Measurements from ENCODE around the gene HEATR1. TPM values are rescaled to one million over a fixed set of nuclear protein-coding genes. Genes with fewer than 3 reads are reported as not detected.

The HEATR1 gene
- total and polyA plus RNA-seq, 9 donors, result 13.3 to 23.1 (median 19.0) TPM

DNA sequence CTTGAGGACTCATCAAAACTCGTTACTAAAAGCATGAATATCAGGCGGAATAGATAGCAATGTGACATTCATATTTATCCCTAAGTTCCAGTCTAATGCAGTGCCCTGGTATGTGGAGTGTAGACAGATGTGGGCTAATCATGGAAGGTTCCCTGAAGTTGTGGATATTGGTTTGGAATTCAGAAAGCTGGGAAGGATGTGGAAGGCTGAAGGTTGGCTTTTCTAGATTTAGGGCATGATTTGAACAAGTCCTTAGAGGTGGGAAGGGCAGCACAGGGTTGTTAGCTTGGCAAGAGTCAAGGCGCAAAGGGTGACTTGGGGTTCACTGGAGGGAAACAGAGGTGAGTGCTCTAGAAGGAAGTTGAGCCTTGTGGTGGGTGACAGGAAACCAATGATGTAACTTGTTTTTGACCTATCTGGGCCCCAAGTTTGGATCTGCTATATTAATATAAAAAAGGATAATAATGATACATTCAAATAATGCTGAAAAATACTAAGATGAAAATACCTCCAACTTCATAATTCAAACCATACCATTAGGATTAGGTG is 58.6 kb downstream of the HEATR1 start:
- no peak for DNase-seq
- no peak overlapping the region for H3K27ac ChIP-seq (ENCODE audit: low read length)
- H3K4me3 ChIP-seq (ENCODE audit: low read length), result no peak overlapping the region
- WGBS (ENCODE audit: insufficient coverage), result 0% methylated on average over 1 of the region's 3 CpGs
- no peaks in the 10 kb centered on the region for H3K4me1 ChIP-seq (ENCODE audit: control insufficient read depth, insufficient read depth, low read length)
- no peaks in the 10 kb centered on the region for H3K27me3 ChIP-seq (ENCODE audit: control insufficient read depth, insufficient read depth, low read length)
- H3K9me3 ChIP-seq (replicated peaks; ENCODE audit: control insufficient read depth, low read depth, low read length), result no peaks in the 10 kb centered on the region
- peaks cover 77% of the 10 kb centered on the region for H3K36me3 ChIP-seq (ENCODE audit: control insufficient read depth, insufficient read depth, low read length)

DNA sequence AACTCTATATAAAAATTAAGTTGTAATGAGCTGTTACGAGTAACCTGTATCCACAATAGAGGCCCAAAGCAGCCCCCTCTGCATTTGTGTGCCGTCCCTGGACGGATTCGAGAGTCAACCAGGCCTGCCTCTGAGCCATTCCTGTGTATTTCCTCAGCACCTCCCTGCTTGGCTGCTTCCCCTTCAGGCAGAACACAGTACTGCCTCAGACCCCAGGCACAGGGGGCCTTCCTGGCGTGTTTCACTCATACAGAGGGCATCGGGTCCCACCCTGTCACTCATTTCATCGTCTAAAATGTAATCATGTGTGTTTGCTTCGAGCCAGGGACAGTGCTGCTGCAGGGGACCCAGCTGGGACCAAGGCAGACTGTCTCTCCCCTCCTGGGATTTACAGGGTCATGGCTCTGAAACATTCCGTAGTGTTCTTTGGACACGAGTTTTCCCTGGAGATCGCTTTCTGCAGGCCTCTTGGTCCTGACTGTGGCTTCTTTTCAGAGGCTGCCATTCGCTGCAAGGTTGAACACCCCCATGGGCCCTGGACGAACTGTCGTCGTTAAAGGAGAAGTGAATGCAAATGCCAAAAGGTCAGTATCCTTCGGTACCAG is 61.1 kb downstream of the HEATR1 start:
- no peak overlapping the region for H3K27ac ChIP-seq (ENCODE audit: low read length)
- no peak overlapping the region for H3K4me3 ChIP-seq (ENCODE audit: low read length)
- H3K36me3 ChIP-seq (ENCODE audit: control insufficient read depth, insufficient read depth, low read length), result peaks cover 83% of the 10 kb centered on the region
- no peaks in the 10 kb centered on the region for H3K9me3 ChIP-seq (replicated peaks; ENCODE audit: control insufficient read depth, low read depth, low read length)
- H3K4me1 ChIP-seq (ENCODE audit: control insufficient read depth, insufficient read depth, low read length), result no peaks in the 10 kb centered on the region
- 69% methylated on average over 16 of the region's 16 CpGs for WGBS (ENCODE audit: insufficient coverage)
- DNase-seq, result peak; percentile 5
- H3K27me3 ChIP-seq (ENCODE audit: control insufficient read depth, insufficient read depth, low read length), result no peaks in the 10 kb centered on the region

DNA sequence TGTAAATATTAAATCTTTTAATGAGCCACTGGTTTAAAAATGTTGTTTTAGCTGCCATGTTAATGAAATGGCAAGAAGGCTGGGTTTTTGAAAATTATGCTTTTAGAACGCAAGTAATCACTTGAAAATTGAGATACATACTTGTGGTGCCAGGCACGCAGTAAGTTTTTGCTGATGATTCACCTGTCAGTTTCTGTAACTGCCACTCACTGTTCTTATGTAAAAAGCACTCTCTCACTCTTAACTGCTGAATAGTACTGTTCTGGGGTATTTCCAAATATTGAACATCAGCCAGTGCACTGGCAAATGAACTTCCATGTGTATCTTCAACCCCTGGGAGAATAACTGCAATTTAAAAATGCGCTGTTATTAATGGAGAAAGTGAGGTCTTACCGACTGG is 62.6 kb downstream of the HEATR1 start:
- no peaks in the 10 kb centered on the region for H3K9me3 ChIP-seq (replicated peaks; ENCODE audit: control insufficient read depth, low read depth, low read length)
- no peaks in the 10 kb centered on the region for H3K4me1 ChIP-seq (ENCODE audit: control insufficient read depth, insufficient read depth, low read length)
- no peak for DNase-seq
- no peaks in the 10 kb centered on the region for H3K27me3 ChIP-seq (ENCODE audit: control insufficient read depth, insufficient read depth, low read length)
- peaks cover 75% of the 10 kb centered on the region for H3K36me3 ChIP-seq (ENCODE audit: control insufficient read depth, insufficient read depth, low read length)
- H3K27ac ChIP-seq (ENCODE audit: low read length), result no peak overlapping the region
- H3K4me3 ChIP-seq (ENCODE audit: low read length), result no peak overlapping the region
- no CpG with 5 or more reads among the region's 4 CpGs for WGBS (ENCODE audit: insufficient coverage)

DNA sequence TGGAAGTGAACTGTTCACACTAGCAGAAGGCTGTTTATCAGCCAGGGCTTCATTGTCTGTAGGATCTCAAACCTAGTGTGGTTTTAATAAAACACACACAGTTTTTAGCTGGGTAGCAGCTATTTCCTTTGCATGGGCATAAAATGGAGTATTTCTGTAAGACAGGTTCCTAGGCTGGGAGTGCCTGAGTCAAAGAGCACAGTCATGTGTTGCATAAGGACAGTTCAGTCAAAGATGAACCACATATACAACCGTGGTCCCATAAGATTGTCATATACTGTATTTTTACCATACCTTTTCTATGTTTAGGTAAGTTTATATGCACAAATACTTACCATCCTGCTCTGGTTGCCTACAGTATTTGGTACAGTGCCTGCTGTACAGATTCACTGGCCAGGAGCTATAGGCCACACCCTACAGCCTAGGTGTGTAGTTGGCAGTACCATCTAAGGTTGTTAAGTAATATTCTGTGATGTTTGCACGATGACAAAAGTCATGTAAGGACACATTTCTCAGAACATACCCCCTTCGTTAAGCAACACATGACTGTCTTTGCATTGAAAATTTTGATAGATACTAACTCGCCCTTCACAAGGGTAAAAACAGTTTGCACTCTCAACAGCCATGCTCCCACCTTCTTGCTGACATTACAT is 63.4 kb downstream of the HEATR1 start:
- H3K27ac ChIP-seq (ENCODE audit: low read length), result no peak overlapping the region
- no peaks in the 10 kb centered on the region for H3K27me3 ChIP-seq (ENCODE audit: control insufficient read depth, insufficient read depth, low read length)
- H3K9me3 ChIP-seq (replicated peaks; ENCODE audit: control insufficient read depth, low read depth, low read length), result no peaks in the 10 kb centered on the region
- H3K4me3 ChIP-seq (ENCODE audit: low read length), result no peak overlapping the region
- H3K4me1 ChIP-seq (ENCODE audit: control insufficient read depth, insufficient read depth, low read length), result no peaks in the 10 kb centered on the region
- no peak for DNase-seq
- WGBS (ENCODE audit: insufficient coverage), result 80% methylated on average over 1 of the region's 4 CpGs
- H3K36me3 ChIP-seq (ENCODE audit: control insufficient read depth, insufficient read depth, low read length), result peaks cover 73% of the 10 kb centered on the region

DNA sequence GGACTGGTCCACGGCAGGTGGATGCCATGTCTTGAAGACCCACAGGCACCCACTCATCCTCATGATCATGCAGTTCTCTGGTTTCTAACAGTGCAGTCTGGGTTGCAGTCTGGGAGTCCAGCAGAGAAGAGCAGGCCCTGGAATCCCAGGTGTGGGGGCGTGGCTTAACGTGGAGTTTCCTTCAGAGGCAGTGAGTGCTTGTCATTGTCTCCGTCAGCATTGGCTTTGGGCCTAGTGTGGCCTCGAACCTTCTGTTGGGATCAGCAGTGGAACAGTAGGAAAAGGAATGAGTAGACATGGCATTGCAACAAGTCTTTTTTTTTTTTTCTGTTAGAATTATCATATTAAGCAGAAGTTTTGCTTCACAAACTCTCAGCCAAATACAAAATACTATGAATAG is 67.8 kb downstream of the HEATR1 start:
- no peak overlapping the region for H3K27ac ChIP-seq (ENCODE audit: low read length)
- DNase-seq, result no peak
- H3K4me3 ChIP-seq (ENCODE audit: low read length), result no peak overlapping the region
- no peaks in the 10 kb centered on the region for H3K4me1 ChIP-seq (ENCODE audit: control insufficient read depth, insufficient read depth, low read length)
- H3K27me3 ChIP-seq (ENCODE audit: control insufficient read depth, insufficient read depth, low read length), result no peaks in the 10 kb centered on the region
- peaks cover 42% of the 10 kb centered on the region for H3K36me3 ChIP-seq (ENCODE audit: control insufficient read depth, insufficient read depth, low read length)
- no peaks in the 10 kb centered on the region for H3K9me3 ChIP-seq (replicated peaks; ENCODE audit: control insufficient read depth, low read depth, low read length)
- 90% methylated on average over 5 of the region's 5 CpGs for WGBS (ENCODE audit: insufficient coverage)

DNA sequence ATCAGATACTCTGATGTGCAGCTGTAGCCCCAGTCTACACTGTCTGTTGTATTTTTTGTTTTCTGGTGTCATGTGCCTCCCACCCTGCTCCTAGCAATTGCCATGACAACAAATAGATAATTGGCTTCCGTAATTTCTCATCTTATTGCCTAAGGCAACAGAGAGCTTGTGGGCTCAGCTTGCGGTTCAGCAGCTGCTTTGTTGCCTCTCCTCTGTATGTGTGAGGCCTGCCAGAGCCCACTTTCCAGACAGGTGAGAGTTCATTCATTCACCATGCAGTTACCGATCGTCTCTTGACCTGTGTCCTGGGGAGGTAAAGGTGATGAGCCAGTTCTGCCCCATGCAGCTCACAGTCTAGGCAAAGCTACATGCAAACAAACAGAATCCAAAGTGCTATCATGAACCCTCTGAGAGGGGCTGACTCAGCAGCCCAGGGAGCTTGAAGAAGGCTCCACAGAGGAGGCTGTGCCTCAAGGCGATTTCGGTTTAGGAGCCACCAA is 68.6 kb downstream of the HEATR1 start:
- Histone ChIP-seq H3K9me3 (replicated peaks; ENCODE audit: control insufficient read depth, low read depth, low read length) (no peaks in the 10 kb centered on the region), H3K4me3 (ENCODE audit: low read length) (no peak overlapping the region), H3K36me3 (ENCODE audit: control insufficient read depth, insufficient read depth, low read length) (peaks cover 38% of the 10 kb centered on the region), H3K27me3 (ENCODE audit: control insufficient read depth, insufficient read depth, low read length) (no peaks in the 10 kb centered on the region), H3K27ac (ENCODE audit: low read length) (no peak overlapping the region), H3K4me1 (ENCODE audit: control insufficient read depth, insufficient read depth, low read length) (no peaks in the 10 kb centered on the region)
- WGBS (ENCODE audit: insufficient coverage), result 90% methylated on average over 4 of the region's 6 CpGs
- DNase-seq, result no peak

DNA sequence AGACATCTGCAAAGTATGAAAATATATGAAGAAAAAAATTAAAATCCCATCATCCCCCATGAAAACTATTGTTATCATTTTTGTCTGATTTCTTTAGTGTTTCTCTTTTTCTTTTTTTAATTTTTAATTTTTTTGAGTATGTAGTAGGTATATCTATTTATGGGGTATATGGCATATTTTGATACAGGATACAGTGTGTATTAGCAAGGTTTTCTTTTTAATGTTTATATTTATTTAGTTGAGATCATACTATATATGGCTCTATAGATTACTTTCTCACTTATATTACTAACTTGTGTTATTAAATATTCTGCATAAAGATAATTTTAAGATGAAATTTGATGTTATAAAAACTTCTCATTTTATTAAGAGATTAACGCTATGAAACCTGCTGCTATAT is 69.1 kb downstream of the HEATR1 start:
- DNase-seq, result no peak
- Histone ChIP-seq H3K4me1 (ENCODE audit: control insufficient read depth, insufficient read depth, low read length) (no peaks in the 10 kb centered on the region), H3K4me3 (ENCODE audit: low read length) (no peak overlapping the region), H3K9me3 (replicated peaks; ENCODE audit: control insufficient read depth, low read depth, low read length) (no peaks in the 10 kb centered on the region), H3K27me3 (ENCODE audit: control insufficient read depth, insufficient read depth, low read length) (no peaks in the 10 kb centered on the region), H3K27ac (ENCODE audit: low read length) (no peak overlapping the region), H3K36me3 (ENCODE audit: control insufficient read depth, insufficient read depth, low read length) (peaks cover 34% of the 10 kb centered on the region)
- no CpG with 5 or more reads among the region's 1 CpG for WGBS (ENCODE audit: insufficient coverage)

DNA sequence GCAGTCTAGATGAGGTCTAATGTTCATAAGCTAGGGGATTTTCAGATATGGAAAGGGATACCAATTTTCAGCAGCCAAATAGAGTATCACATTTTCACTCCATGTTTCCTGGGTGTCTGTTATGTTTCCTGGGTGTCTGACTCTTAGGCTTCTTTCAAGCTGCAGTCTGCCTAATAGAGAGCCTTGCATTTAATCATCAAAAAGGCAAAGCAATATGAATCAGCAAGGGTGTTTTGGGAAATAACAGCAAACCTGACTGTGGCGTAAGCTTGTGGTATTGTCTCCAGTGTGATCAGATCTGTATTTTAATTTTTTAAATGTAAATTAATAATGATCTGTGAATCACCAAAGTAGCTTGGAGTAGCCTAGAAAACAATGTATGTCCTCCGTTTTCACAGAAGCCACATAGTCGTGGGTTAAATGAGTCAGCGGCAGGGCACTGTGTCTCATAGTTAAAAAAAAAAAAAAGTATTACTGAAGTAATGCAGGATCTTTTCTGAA is 70.1 kb downstream of the HEATR1 start:
- no peak overlapping the region for H3K27ac ChIP-seq (ENCODE audit: low read length)
- H3K27me3 ChIP-seq (ENCODE audit: control insufficient read depth, insufficient read depth, low read length), result no peaks in the 10 kb centered on the region
- WGBS (ENCODE audit: insufficient coverage), result 95% methylated on average over 3 of the region's 4 CpGs
- peaks cover 25% of the 10 kb centered on the region for H3K36me3 ChIP-seq (ENCODE audit: control insufficient read depth, insufficient read depth, low read length)
- no peak overlapping the region for H3K4me3 ChIP-seq (ENCODE audit: low read length)
- no peaks in the 10 kb centered on the region for H3K9me3 ChIP-seq (replicated peaks; ENCODE audit: control insufficient read depth, low read depth, low read length)
- no peaks in the 10 kb centered on the region for H3K4me1 ChIP-seq (ENCODE audit: control insufficient read depth, insufficient read depth, low read length)
- no peak for DNase-seq

DNA sequence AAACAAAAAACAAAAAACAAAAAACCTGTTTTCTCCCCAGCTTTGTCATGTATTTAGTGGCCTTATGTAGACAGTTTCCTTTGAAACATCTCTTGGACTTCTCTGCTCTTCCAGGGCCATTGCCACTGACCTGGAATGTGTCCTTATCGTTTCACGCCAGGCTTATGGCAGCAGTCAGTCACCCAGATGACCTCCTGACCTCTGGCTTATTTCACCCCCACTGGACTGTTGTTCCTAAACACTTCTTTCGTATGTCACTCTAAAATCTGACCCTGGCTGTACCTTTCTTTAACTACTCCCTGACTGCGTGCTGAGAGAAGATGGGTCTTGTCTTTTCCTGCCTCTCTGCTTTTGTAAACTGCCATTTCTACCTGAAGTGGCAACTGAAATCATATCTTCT is 71.5 kb downstream of the HEATR1 start:
- WGBS (ENCODE audit: insufficient coverage), result 80% methylated on average over 4 of the region's 4 CpGs
- no peaks in the 10 kb centered on the region for H3K27me3 ChIP-seq (ENCODE audit: control insufficient read depth, insufficient read depth, low read length)
- no peak overlapping the region for H3K4me3 ChIP-seq (ENCODE audit: low read length)
- peaks cover 15% of the 10 kb centered on the region for H3K36me3 ChIP-seq (ENCODE audit: control insufficient read depth, insufficient read depth, low read length)
- no peaks in the 10 kb centered on the region for H3K4me1 ChIP-seq (ENCODE audit: control insufficient read depth, insufficient read depth, low read length)
- DNase-seq, result no peak
- no peak overlapping the region for H3K27ac ChIP-seq (ENCODE audit: low read length)
- H3K9me3 ChIP-seq (replicated peaks; ENCODE audit: control insufficient read depth, low read depth, low read length), result no peaks in the 10 kb centered on the region

DNA sequence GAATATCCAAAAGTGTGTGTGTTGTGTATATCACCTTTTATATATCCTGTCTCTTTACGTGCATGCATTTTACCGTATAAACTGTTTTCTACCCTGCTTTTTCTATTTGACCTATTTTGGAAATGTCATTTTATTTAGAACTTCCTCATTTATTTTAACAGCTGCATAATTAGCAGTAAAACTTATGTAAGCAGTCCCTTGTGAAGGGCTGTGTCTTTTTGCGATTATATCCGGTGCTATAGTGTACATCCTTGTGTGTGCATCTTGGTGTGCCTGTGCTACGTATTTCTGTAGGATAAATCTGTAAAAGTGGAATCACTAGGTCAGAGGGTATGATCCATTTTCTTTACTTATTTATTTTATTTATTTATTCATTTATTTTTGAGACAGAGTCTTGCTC is 73.4 kb downstream of the HEATR1 start:
- H3K27ac ChIP-seq (ENCODE audit: low read length), result no peak overlapping the region

More for the DNA sequence above, 73.4 kb downstream of the HEATR1 start:
- no peak for DNase-seq
- Histone ChIP-seq H3K36me3 (ENCODE audit: control insufficient read depth, insufficient read depth, low read length) (peaks cover 19% of the 10 kb centered on the region), H3K27me3 (ENCODE audit: control insufficient read depth, insufficient read depth, low read length) (no peaks in the 10 kb centered on the region), H3K4me1 (ENCODE audit: control insufficient read depth, insufficient read depth, low read length) (no peaks in the 10 kb centered on the region), H3K4me3 (ENCODE audit: low read length) (no peak overlapping the region), H3K9me3 (replicated peaks; ENCODE audit: control insufficient read depth, low read depth, low read length) (no peaks in the 10 kb centered on the region)
- no CpG with 5 or more reads among the region's 5 CpGs for WGBS (ENCODE audit: insufficient coverage)
